HepG2 (cell line): ENCODE results near the gene DPY19L3. TPM values are rescaled to one million over a fixed set of nuclear protein-coding genes. Genes with fewer than 3 reads are reported as not detected.

Experiments used
- ARID4A ChIP-seq: sonication (generic); formaldehyde crosslinking; IDR thresholded peaks from 2 replicates; pipeline ENCODE4 v1.5.0; 2020; ENCODE audit warnings: mild to moderate bottlenecking, missing genetic modification reagents, borderline replicate concordance
- ATF2 ChIP-seq: sonication (generic); formaldehyde crosslinking; IDR thresholded peaks from 2 replicates; pipeline ENCODE4 v1.4.0; 2020; ENCODE audit warnings: missing genetic modification reagents
- JUND ChIP-seq: sonication (generic); formaldehyde crosslinking; IDR thresholded peaks from 2 replicates; pipeline ENCODE4 v1.8.0; 2022; ENCODE audit warnings: mild to moderate bottlenecking, missing genetic modification reagents
- MAZ ChIP-seq, 2 experiments: sonication (generic) in 1 of 2; formaldehyde crosslinking in 1 of 2; IDR thresholded peaks; 2 replicates each; pipeline versions ENCODE4 v1.5.0 to v1.6.1; 2012 to 2020; ENCODE audit warnings: low read depth in 2 of 2, mild to moderate bottlenecking in 2 of 2, borderline replicate concordance in 1 of 2, improper control_type of control experiment in 1 of 2, low read length in 1 of 2, missing genetic modification reagents in 1 of 2, moderate library complexity in 1 of 2
- NAIF1 ChIP-seq: sonication (generic); formaldehyde crosslinking; IDR thresholded peaks from 2 replicates; pipeline ENCODE4 v1.5.0; 2020; ENCODE audit warnings: mild to moderate bottlenecking, missing genetic modification reagents, borderline replicate concordance
- PATZ1 ChIP-seq: sonication (generic); formaldehyde crosslinking; IDR thresholded peaks from 2 replicates; pipeline ENCODE4 v1.4.0; 2020; ENCODE audit warnings: missing genetic modification reagents
- REST ChIP-seq, 2 experiments: IDR thresholded peaks; 2 replicates each; pipeline ENCODE4 v1.6.1; 2011 to 2012; ENCODE audit warnings: low read length in 2 of 2, borderline replicate concordance in 1 of 2, low read depth in 1 of 2, mild to moderate bottlenecking in 1 of 2, moderate library complexity in 1 of 2
- SMAD9 ChIP-seq: sonication (generic); formaldehyde crosslinking; IDR thresholded peaks from 2 replicates; pipeline ENCODE4 v1.5.1; 2020; ENCODE audit warnings: mild to moderate bottlenecking, missing genetic modification reagents
- SRSF1 ChIP-seq: fragments of 200-400 bp; formaldehyde crosslinking; optimal IDR thresholded peaks from 2 replicates; pipeline ENCODE3; 2017; ENCODE audit warnings: mild to moderate bottlenecking, low read depth, low read length, moderate library complexity
- ZNF232 ChIP-seq: sonication (generic); formaldehyde crosslinking; IDR thresholded peaks from 2 replicates; pipeline ENCODE4 v1.4.0; 2020; ENCODE audit warnings: missing genetic modification reagents, borderline replicate concordance
- ZNF362 ChIP-seq: sonication (generic); formaldehyde crosslinking; IDR thresholded peaks from 2 replicates; pipeline ENCODE4 v1.4.0; 2020; ENCODE audit warnings: missing genetic modification reagents, mild to moderate bottlenecking, borderline replicate concordance
- ZNF570 ChIP-seq: sonication (generic); formaldehyde crosslinking; IDR thresholded peaks from 2 replicates; pipeline ENCODE4 v1.4.0; 2020; ENCODE audit warnings: mild to moderate bottlenecking, missing genetic modification reagents, borderline replicate concordance
- ZSCAN22 ChIP-seq: sonication (generic); formaldehyde crosslinking; IDR thresholded peaks from 2 replicates; pipeline ENCODE4 v1.4.0; 2020; ENCODE audit warnings: mild to moderate bottlenecking, missing genetic modification reagents
- polyA plus RNA-seq, 8 experiments: library from polyadenylated mRNA; depleted of rRNA in 3 of 8; stranded (reverse) in 7 of 8; unstranded in 1 of 8; fragments of >200 nt; fragmentation: Illumina TruSeq in 4 of 8; extraction: Trizol in 4 of 8; gene quantifications; 2 replicates each; pipeline versions ENCODE4 v1.2.1 to v1.2.3, GENCODE V29; 2011 to 2016; ENCODE audit warnings: low read depth in 4 of 8, missing spikeins in 1 of 8, mixed read lengths in 1 of 8; ENCODE audit not compliant: insufficient read depth in 1 of 8
- total RNA-seq, 5 experiments: library from RNA; depleted of rRNA; stranded (reverse); fragments of >200 nt; fragmentation: Illumina TruSeq; extraction: Trizol; gene quantifications; 2 replicates each; pipeline ENCODE4 v1.2.3, GENCODE V29; 2016; ENCODE audit warnings: low read depth in 1 of 5

DPY19L3 gene
- total and polyA plus RNA-seq, 2 of the 13 experiments (the other 11 are each of a cell fraction or from before 2014, with no cell fraction given): 21.6 to 25.2 TPM

- TF ChIP-seq SRSF1: no peak
- TF ChIP-seq ATF2 (CRISPR knock-in tag): no peak
- no peak for TF ChIP-seq ZNF362 (CRISPR knock-in tag)
- TF ChIP-seq ARID4A: no peak
- no peak for TF ChIP-seq NAIF1 (CRISPR knock-in tag)
- TF ChIP-seq SMAD9: 0 out of 2 replicates have a peak, but pooled peaks have one; percentile 24
- no peak for TF ChIP-seq MAZ (IDR thresholded peaks at IDR 0.05; ENCODE audit: borderline replicate concordance, low read depth, low read length)
- no peak for TF ChIP-seq MAZ (CRISPR knock-in tag; IDR thresholded peaks at IDR 0.05; ENCODE audit: low read depth)
- TF ChIP-seq ZNF570 (CRISPR knock-in tag): no peak
- no peak for TF ChIP-seq PATZ1 (CRISPR knock-in tag)
- TF ChIP-seq ZNF232 (CRISPR knock-in tag): peak; percentile 13; the same call in 1 of the 2 replicates
- TF ChIP-seq ZSCAN22 (CRISPR knock-in tag): no peak
- no peak for TF ChIP-seq REST (IDR thresholded peaks at IDR 0.05; ENCODE audit: borderline replicate concordance in 1 of 2, low read depth in 1 of 2, low read length in 2 of 2)
- no peak for TF ChIP-seq JUND (CRISPR knock-in tag)
Observed at GRCh38 chr19:32404933-32405430, 588 bp upstream of the DPY19L3 start (continued).
